HepG2 (cell line): ENCODE results near the gene BTF3L4. TPM values are rescaled to one million over a fixed set of nuclear protein-coding genes. Genes with fewer than 3 reads are reported as not detected.

ENCODE experiments used
- ATAC-seq: fragments of 200-7000 bp; cut with Tn5 transposase; 3 replicates; pipeline ENCODE4 v1.9.1; 2020; ENCODE audit warnings: mild to moderate bottlenecking, moderate library complexity
- BruUV-seq: library from RNA; stranded (reverse); fragments of 400-500 nt; replicated peaks from 2 replicates; lab custom pipeline; 2021; lab: Mats Ljungman, UMichigan
- CTCF ChIA-PET: fragments of 300-600 bp; formaldehyde crosslinking; extraction: SDS; loops from one replicate; lab custom pipeline; 2021; ENCODE audit warnings: low total read pairs, inconsistent platforms, low intra/inter-chr PET ratio; lab: Yijun Ruan, JAX
- POLR2A ChIA-PET: fragments of 350-600 bp; sonication (Branson Sonifier 250); formaldehyde crosslinking; loops from one replicate; lab custom pipeline; 2020; ENCODE audit warnings: antibody characterized with exemption, inconsistent platforms; lab: Yijun Ruan, JAX
- DNase-seq: peaks from one replicate; pipeline ENCODE4 v3.0.0-alpha.2; 2015; ENCODE audit warnings: low spot score
- FAIRE-seq: peaks from 3 replicates; lab custom pipeline; 2011; peaks lifted over from hg19 to GRCh38; lab: Jason Lieb, UNC
- H2AFZ ChIP-seq: one replicate; pipeline ENCODE4 v1.6.1; 2011; ENCODE audit warnings: low read length, inconsistent platforms
- H3K27ac ChIP-seq: fragments of 300-600 bp; 3 replicates; pipeline ENCODE4 v1.8.0; 2011; ENCODE audit warnings: mixed run types, mild to moderate bottlenecking, mixed read lengths, low read length, inconsistent platforms; ENCODE audit not compliant: insufficient read depth; ENCODE audit errors: extremely low read length
- H3K27me3 ChIP-seq, 2 experiments: fragments of 200-600 bp in 1 of 2; 2 replicates in 1 of 2; 3 replicates in 1 of 2; pipeline versions ENCODE4 v1.6.0 to v1.8.0; 2011; ENCODE audit warnings: low read length in 2 of 2, mild to moderate bottlenecking in 2 of 2, moderate library complexity in 2 of 2, inconsistent platforms in 1 of 2; ENCODE audit not compliant: insufficient read depth in 2 of 2, control insufficient read depth in 1 of 2
- H3K36me3 ChIP-seq, 2 experiments: fragments of 200-600 bp in 1 of 2; replicated peaks in 1 of 2; 2 replicates in 1 of 2; 3 replicates in 1 of 2; pipeline versions ENCODE4 v1.5.1 to v1.8.0; 2011; ENCODE audit warnings: low read length in 2 of 2, inconsistent platforms in 1 of 2; ENCODE audit not compliant: insufficient read depth in 2 of 2, control insufficient read depth in 1 of 2
- H3K4me1 ChIP-seq: 2 replicates; pipeline ENCODE4 v1.5.1; 2012; ENCODE audit warnings: low read length, inconsistent platforms; ENCODE audit not compliant: insufficient read depth
- H3K4me2 ChIP-seq: 2 replicates; pipeline ENCODE4 v1.6.0; 2011; ENCODE audit warnings: low read depth, low read length, inconsistent platforms
- H3K4me3 ChIP-seq, 3 experiments: fragments of 200-600 bp in 1 of 3; sonication (generic), shearing (Covaris generic) in 1 of 3; replicated peaks in 1 of 3; 2 replicates each; pipeline ENCODE4 v1.5.1; 2011 to 2016; ENCODE audit warnings: low read length in 3 of 3, inconsistent platforms in 2 of 3, low read depth in 2 of 3, mild to moderate bottlenecking in 2 of 3, control low read depth in 1 of 3, mixed read lengths in 1 of 3; ENCODE audit not compliant: insufficient read depth in 1 of 3
- H3K79me2 ChIP-seq: one replicate; pipeline ENCODE4 v1.6.1; 2011; ENCODE audit warnings: low read length, inconsistent platforms; ENCODE audit not compliant: insufficient read depth
- H3K9ac ChIP-seq: 2 replicates; pipeline ENCODE4 v1.6.0; 2011; ENCODE audit warnings: mild to moderate bottlenecking, low read depth, low read length, inconsistent platforms; ENCODE audit not compliant: insufficient read depth
- H3K9me3 ChIP-seq: 2 replicates; pipeline ENCODE4 v1.5.1; 2012; ENCODE audit warnings: mild to moderate bottlenecking, low read length
- H4K20me1 ChIP-seq: 2 replicates; pipeline ENCODE4 v1.6.0; 2011; ENCODE audit warnings: inconsistent platforms, mild to moderate bottlenecking, low read length, moderate library complexity; ENCODE audit not compliant: insufficient read depth
- ELF4 ChIP-seq: sonication (generic); formaldehyde crosslinking; IDR thresholded peaks from 2 replicates; pipeline ENCODE4 v1.5.0; 2020; ENCODE audit warnings: missing genetic modification reagents, mild to moderate bottlenecking, moderate library complexity, borderline replicate concordance
- PHF21A ChIP-seq: sonication (generic); formaldehyde crosslinking; IDR thresholded peaks from 2 replicates; pipeline ENCODE4 v1.5.0; 2020; ENCODE audit warnings: mild to moderate bottlenecking, missing genetic modification reagents
- RBM22 ChIP-seq: fragments of 200-400 bp; formaldehyde crosslinking; optimal IDR thresholded peaks from 2 replicates; pipeline ENCODE3; 2017; ENCODE audit warnings: mild to moderate bottlenecking, low read length, moderate library complexity
- RFX5 ChIP-seq: IDR thresholded peaks from 2 replicates; pipeline ENCODE4 v1.6.1; 2011; ENCODE audit warnings: low read depth, low read length, improper control_type of control experiment
- TEF ChIP-seq: sonication (generic); formaldehyde crosslinking; IDR thresholded peaks from 2 replicates; pipeline ENCODE4 v1.5.0; 2020; ENCODE audit warnings: missing genetic modification reagents
- TRAFD1 ChIP-seq: sonication (generic); formaldehyde crosslinking; IDR thresholded peaks from 2 replicates; pipeline ENCODE4 v1.5.1; 2020; ENCODE audit warnings: missing genetic modification reagents, mild to moderate bottlenecking, borderline replicate concordance
- ZBED4 ChIP-seq: sonication (generic); formaldehyde crosslinking; IDR thresholded peaks from 2 replicates; pipeline ENCODE4 v1.4.0; 2020; ENCODE audit warnings: missing genetic modification reagents, borderline replicate concordance
- ZBTB43 ChIP-seq: sonication (generic); formaldehyde crosslinking; conservative IDR thresholded peaks from 2 replicates; pipeline ENCODE4 v1.4.0; 2020; ENCODE audit warnings: missing genetic modification reagents
- ZFP37 ChIP-seq: sonication (generic); formaldehyde crosslinking; IDR thresholded peaks from 2 replicates; pipeline ENCODE4 v1.4.0; 2020; ENCODE audit warnings: missing genetic modification reagents, borderline replicate concordance
- ZMYM3 ChIP-seq: sonication (generic); formaldehyde crosslinking; IDR thresholded peaks from 2 replicates; pipeline ENCODE4 v1.5.1; 2020; ENCODE audit warnings: mild to moderate bottlenecking, missing genetic modification reagents
- ZNF207 ChIP-seq: fragments of 450-650 bp; IDR thresholded peaks from 2 replicates; pipeline ENCODE4 v1.6.1; 2016; ENCODE audit warnings: antibody characterized with exemption, borderline replicate concordance
- ZNF414 ChIP-seq: sonication (generic); formaldehyde crosslinking; IDR thresholded peaks from 2 replicates; pipeline ENCODE4 v1.5.0; 2020; ENCODE audit warnings: missing genetic modification reagents
- ZNF607 ChIP-seq: sonication (generic); formaldehyde crosslinking; IDR thresholded peaks from 2 replicates; pipeline ENCODE4 v1.5.1; 2020; ENCODE audit warnings: missing genetic modification reagents, mild to moderate bottlenecking, borderline replicate concordance
- ZNF749 ChIP-seq: sonication (generic); formaldehyde crosslinking; IDR thresholded peaks from 2 replicates; pipeline ENCODE4 v1.8.0; 2022; ENCODE audit warnings: mild to moderate bottlenecking, missing genetic modification reagents, moderate library complexity, borderline replicate concordance
- ZNF879 ChIP-seq: sonication (generic); formaldehyde crosslinking; IDR thresholded peaks from 2 replicates; pipeline ENCODE4 v1.8.1; 2023; ENCODE audit warnings: missing genetic modification reagents
- WGBS: methylation state at CpG from one replicate; pipeline ENCODE4 v1.1.6; 2017; ENCODE audit warnings: low lambda C conversion rate; 5-methylcytosine and 5-hydroxymethylcytosine counted together
- in situ Hi-C: cut with HindIII; loops from 2 replicates; pipeline ENCODE4 v1.10.0; 2017; ENCODE audit warnings: low pct_unique_long_range_greater_than_20kb; ENCODE audit not compliant: extremely low pct_ligation_motif_present
- intact Hi-C: fragments of 100-400 bp; cut with micrococcal nuclease; formaldehyde crosslinking; loops from one replicate; pipeline ENCODE4 v1.10.0; 2022; ENCODE audit not compliant: unreplicated experiment
- polyA plus RNA-seq, 8 experiments: library from polyadenylated mRNA; depleted of rRNA in 3 of 8; stranded (reverse) in 7 of 8; unstranded in 1 of 8; fragments of >200 nt; fragmentation: Illumina TruSeq in 4 of 8; extraction: Trizol in 4 of 8; gene quantifications; 2 replicates each; pipeline versions ENCODE4 v1.2.1 to v1.2.3, GENCODE V29; 2011 to 2016; ENCODE audit warnings: low read depth in 4 of 8, missing spikeins in 1 of 8, mixed read lengths in 1 of 8; ENCODE audit not compliant: insufficient read depth in 1 of 8
- total RNA-seq, 5 experiments: library from RNA; depleted of rRNA; stranded (reverse); fragments of >200 nt; fragmentation: Illumina TruSeq; extraction: Trizol; gene quantifications; 2 replicates each; pipeline ENCODE4 v1.2.3, GENCODE V29; 2016; ENCODE audit warnings: low read depth in 1 of 5

The BTF3L4 gene
- total and polyA plus RNA-seq, 2 of the 13 experiments (the other 11 are each of a cell fraction or from before 2014, with no cell fraction given): 59.0 to 74.3 TPM

- TF ChIP-seq ZMYM3 (CRISPR knock-in tag): no peak
- 0 out of 2 replicates have a peak, but pooled peaks have one; percentile 18 for TF ChIP-seq PHF21A (CRISPR knock-in tag)
- TF ChIP-seq ZNF607: no peak
- no peak for TF ChIP-seq ZFP37 (CRISPR knock-in tag)
These were observed 281 bp upstream of the BTF3L4 start (continued) for GRCh38 chr1:52055866-52056162.

- no peaks in the 10 kb centered on the region for H3K9me3 ChIP-seq
- POLR2A ChIA-PET: interaction anchor here (0.7 to 5.3 kb wide), 11 partner anchors 8 to 41 kb away, joined by 3 to 80 read pairs (median 4); partner anchors contain the start of gene KTI12
- ATAC-seq: no peak
- intact Hi-C loops: loop anchor here (1.0 kb wide), 1 partner anchor 41 kb away; no protein-coding TSS in a partner anchor
- no peak overlapping the region for H2AFZ ChIP-seq
- in situ Hi-C loops: no loop called here
- peak overlapping the region; percentile 91 for H3K27ac ChIP-seq
- BruUV-seq: no TSS peak
- peak overlapping the region; percentile 88 for H3K9ac ChIP-seq
- no peak for DNase-seq
- peaks cover 51% of the 10 kb centered on the region for H3K4me1 ChIP-seq
- FAIRE-seq: no peak
- peaks cover 7 to 16% of the 10 kb centered on the region in 2 experiments for H3K36me3 ChIP-seq
- H3K27me3 ChIP-seq: no peaks in the 10 kb centered on the region; a peak in 1 of 5 replicates
- peak overlapping the region; percentile 85 to 89 (median 87) for H3K4me3 ChIP-seq
- H3K4me2 ChIP-seq: peak overlapping the region; percentile 81
- H3K79me2 ChIP-seq: peaks cover 79% of the 10 kb centered on the region
- H4K20me1 ChIP-seq: peaks cover 26% of the 10 kb centered on the region
- CTCF ChIA-PET: no interaction called here
- WGBS: 2% methylated on average over 4 of the region's 4 CpGs
- 0 out of 2 replicates have a peak, but pooled peaks have one; percentile 1 for TF ChIP-seq ZNF879 (CRISPR knock-in tag)
- TF ChIP-seq ZMYM3 (CRISPR knock-in tag): no peak
- peak; percentile 24 for TF ChIP-seq RBM22
- no peak for TF ChIP-seq ZNF207
- no peak for TF ChIP-seq ZBED4 (CRISPR knock-in tag)
- no peak for TF ChIP-seq TRAFD1 (CRISPR knock-in tag)
- no peak for TF ChIP-seq ELF4 (CRISPR knock-in tag)
- 0 out of 2 replicates have a peak, but pooled peaks have one; percentile 6 for TF ChIP-seq ZNF749
- no peak for TF ChIP-seq ZBTB43
- no peak for TF ChIP-seq RFX5
- TF ChIP-seq ZNF414 (CRISPR knock-in tag): no peak
- TF ChIP-seq TEF (CRISPR knock-in tag): no peak
These were observed 789 bp downstream of the BTF3L4 start for GRCh38 chr1:52056937-52057231.
